ENCODE results near the gene SPATA45. TPM values are rescaled to one million over a fixed set of nuclear protein-coding genes. Genes with fewer than 3 reads are reported as not detected.

SPATA45 gene
- total and polyA plus RNA-seq, 2 of the 13 experiments (the other 11 are each of a cell fraction or from before 2014, with no cell fraction given) = 0.17 to 0.64 TPM

DNA sequence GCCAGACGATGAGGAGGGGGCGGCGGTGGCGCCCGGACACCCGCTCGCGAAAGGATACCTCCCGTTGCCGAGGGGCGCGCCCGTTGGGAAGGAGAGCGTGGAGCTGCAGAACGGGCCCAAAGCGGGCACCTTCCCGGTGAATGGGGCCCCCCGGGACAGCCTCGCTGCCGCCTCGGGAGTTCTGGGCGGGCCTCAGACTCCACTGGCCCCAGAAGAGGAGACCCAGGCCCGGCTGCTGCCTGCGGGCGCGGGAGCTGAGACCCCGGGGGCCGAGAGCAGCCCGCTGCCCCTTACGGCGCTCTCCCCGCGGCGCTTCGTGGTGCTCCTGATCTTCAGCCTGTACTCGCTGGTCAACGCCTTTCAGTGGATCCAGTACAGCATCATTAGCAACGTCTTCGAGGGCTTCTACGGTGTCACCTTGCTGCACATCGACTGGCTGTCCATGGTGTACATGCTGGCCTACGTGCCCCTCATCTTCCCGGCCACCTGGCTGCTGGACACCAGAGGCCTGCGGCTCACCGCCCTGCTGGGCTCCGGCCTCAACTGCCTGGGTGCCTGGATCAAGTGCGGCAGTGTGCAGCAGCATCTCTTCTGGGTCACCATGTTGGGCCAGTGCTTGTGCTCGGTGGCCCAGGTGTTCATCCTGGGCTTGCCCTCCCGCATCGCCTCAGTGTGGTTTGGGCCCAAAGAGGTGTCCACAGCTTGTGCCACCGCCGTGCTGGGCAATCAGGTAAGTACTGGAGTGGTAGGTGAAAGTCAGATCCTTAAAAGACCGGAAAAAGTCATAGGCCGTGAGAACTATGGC lies 11.2 kb upstream of the SPATA45 start (continued):
- TF ChIP-seq, protein P1, sequence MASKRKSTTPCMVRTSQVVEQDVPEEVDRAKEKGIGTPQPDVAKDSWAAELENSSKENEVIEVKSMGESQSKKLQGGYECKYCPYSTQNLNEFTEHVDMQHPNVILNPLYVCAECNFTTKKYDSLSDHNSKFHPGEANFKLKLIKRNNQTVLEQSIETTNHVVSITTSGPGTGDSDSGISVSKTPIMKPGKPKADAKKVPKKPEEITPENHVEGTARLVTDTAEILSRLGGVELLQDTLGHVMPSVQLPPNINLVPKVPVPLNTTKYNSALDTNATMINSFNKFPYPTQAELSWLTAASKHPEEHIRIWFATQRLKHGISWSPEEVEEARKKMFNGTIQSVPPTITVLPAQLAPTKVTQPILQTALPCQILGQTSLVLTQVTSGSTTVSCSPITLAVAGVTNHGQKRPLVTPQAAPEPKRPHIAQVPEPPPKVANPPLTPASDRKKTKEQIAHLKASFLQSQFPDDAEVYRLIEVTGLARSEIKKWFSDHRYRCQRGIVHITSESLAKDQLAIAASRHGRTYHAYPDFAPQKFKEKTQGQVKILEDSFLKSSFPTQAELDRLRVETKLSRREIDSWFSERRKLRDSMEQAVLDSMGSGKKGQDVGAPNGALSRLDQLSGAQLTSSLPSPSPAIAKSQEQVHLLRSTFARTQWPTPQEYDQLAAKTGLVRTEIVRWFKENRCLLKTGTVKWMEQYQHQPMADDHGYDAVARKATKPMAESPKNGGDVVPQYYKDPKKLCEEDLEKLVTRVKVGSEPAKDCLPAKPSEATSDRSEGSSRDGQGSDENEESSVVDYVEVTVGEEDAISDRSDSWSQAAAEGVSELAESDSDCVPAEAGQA (IDR thresholded peaks at IDR 0.05; ENCODE audit: low read depth) = no peak
- TF ChIP-seq, protein P1 (CRISPR knock-in tag; IDR thresholded peaks at IDR 0.05; ENCODE audit: borderline replicate concordance) = no peak
- TF ChIP-seq ZNF841 (CRISPR knock-in tag; IDR thresholded peaks at IDR 0.05; ENCODE audit: borderline replicate concordance) (no peak; the same call in 1 of the 2 replicates), ZNF589 (CRISPR knock-in tag; conservative IDR thresholded peaks at IDR 0.05) (no peak; the same call in 1 of the 2 replicates), ZNF616 (CRISPR knock-in tag; IDR thresholded peaks at IDR 0.05; ENCODE audit: low read depth) (no peak), YY1 (IDR thresholded peaks at IDR 0.05; ENCODE audit: insufficient read depth, insufficient replicate concordance, low read depth, low read length) (no peak), ZNF552 (CRISPR knock-in tag; IDR thresholded peaks at IDR 0.05; ENCODE audit: borderline replicate concordance) (no peak), ZNF354B (CRISPR knock-in tag; IDR thresholded peaks at IDR 0.05) (no peak), CHD4 (IDR thresholded peaks at IDR 0.05; ENCODE audit: borderline replicate concordance, low read length) (no peak), SMC3 (IDR thresholded peaks at IDR 0.05; ENCODE audit: low read length) (no peak), ZNF713 (CRISPR knock-in tag; IDR thresholded peaks at IDR 0.05) (no peak)
- TF ChIP-seq, protein P2, sequence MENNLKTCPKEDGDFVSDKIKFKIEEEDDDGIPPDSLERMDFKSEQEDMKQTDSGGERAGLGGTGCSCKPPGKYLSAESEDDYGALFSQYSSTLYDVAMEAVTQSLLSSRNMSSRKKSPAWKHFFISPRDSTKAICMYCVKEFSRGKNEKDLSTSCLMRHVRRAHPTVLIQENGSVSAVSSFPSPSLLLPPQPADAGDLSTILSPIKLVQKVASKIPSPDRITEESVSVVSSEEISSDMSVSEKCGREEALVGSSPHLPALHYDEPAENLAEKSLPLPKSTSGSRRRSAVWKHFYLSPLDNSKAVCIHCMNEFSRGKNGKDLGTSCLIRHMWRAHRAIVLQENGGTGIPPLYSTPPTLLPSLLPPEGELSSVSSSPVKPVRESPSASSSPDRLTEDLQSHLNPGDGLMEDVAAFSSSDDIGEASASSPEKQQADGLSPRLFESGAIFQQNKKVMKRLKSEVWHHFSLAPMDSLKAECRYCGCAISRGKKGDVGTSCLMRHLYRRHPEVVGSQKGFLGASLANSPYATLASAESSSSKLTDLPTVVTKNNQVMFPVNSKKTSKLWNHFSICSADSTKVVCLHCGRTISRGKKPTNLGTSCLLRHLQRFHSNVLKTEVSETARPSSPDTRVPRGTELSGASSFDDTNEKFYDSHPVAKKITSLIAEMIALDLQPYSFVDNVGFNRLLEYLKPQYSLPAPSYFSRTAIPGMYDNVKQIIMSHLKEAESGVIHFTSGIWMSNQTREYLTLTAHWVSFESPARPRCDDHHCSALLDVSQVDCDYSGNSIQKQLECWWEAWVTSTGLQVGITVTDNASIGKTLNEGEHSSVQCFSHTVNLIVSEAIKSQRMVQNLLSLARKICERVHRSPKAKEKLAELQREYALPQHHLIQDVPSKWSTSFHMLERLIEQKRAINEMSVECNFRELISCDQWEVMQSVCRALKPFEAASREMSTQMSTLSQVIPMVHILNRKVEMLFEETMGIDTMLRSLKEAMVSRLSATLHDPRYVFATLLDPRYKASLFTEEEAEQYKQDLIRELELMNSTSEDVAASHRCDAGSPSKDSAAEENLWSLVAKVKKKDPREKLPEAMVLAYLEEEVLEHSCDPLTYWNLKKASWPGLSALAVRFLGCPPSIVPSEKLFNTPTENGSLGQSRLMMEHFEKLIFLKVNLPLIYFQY (CRISPR knock-in tag; IDR thresholded peaks at IDR 0.05; ENCODE audit: borderline replicate concordance) = no peak

All from HepG2 (cell line).